Left lung (tissue), 10 donors: ENCODE measurements around the gene MXD4. TPM values are rescaled to one million over a fixed set of nuclear protein-coding genes. Genes with fewer than 3 reads are reported as not detected.

Experiments used
- ATAC-seq: fragments of 200-7000 bp; cut with Tn5 transposase; one replicate; pipeline ENCODE4 v1.9.1; 2020; ENCODE audit warnings: moderate library complexity
- DNase-seq, 4 donors: peaks; one replicate each; pipeline ENCODE4 v3.0.0-alpha.2; 2013 to 2020
- H3K27ac ChIP-seq, 2 donors: fragments of 200-600 bp; sonication (generic) in 1 of 2; one replicate each; pipeline versions ENCODE4 v1.5.0 to v1.8.0; 2020 to 2021
- H3K27me3 ChIP-seq, 2 donors: fragments of 200-600 bp; sonication (generic) in 1 of 2; one replicate each; pipeline versions ENCODE4 v1.5.0 to v1.8.0; 2020 to 2021
- H3K36me3 ChIP-seq, 2 donors: fragments of 200-600 bp; sonication (generic) in 1 of 2; one replicate each; pipeline versions ENCODE4 v1.5.0 to v1.8.0; 2020 to 2021
- H3K4me1 ChIP-seq, 2 donors: fragments of 200-600 bp; one replicate each; pipeline ENCODE4 v1.8.0; 2021
- H3K4me3 ChIP-seq, 2 donors: fragments of 200-600 bp; sonication (generic) in 1 of 2; one replicate each; pipeline versions ENCODE4 v1.5.0 to v1.8.0; 2020 to 2021; ENCODE audit warnings: mild to moderate bottlenecking in 1 of 2
- H3K9me3 ChIP-seq, 2 donors: fragments of 200-600 bp; sonication (generic) in 1 of 2; one replicate each; pipeline versions ENCODE4 v1.5.0 to v1.8.0; 2020 to 2021
- intact Hi-C, 2 donors: fragments of 100-400 bp; cut with DNase I; formaldehyde crosslinking; loops; one replicate each; pipeline versions ENCODE4 v1.11.2 to v1.14.2; 2022
- polyA plus RNA-seq, 6 donors: library from polyadenylated mRNA; unstranded; fragments of 120-200 nt; gene quantifications; one replicate each; pipeline ENCODE4 v1.2.1, GENCODE V29; 2013; ENCODE audit not compliant: insufficient read length in 6 of 6
- total RNA-seq, 2 donors: library from RNA; stranded (reverse); fragmentation: NEBNext Ultra II Directional; extraction: Animal tissue kit (Norgen Biotek cat#: 25700); gene quantifications; one replicate each; pipeline ENCODE4 v1.2.1, GENCODE V29; 2021
- TF ChIP-seq, protein P1 (sequence below), 2 donors: fragments of 200-600 bp; sonication (generic) in 1 of 2; IDR thresholded peaks; one replicate each; pipeline versions ENCODE4 v1.5.0 to v1.8.0; 2021; ENCODE audit warnings: antibody characterized with exemption in 2 of 2
- donor health status: DM: no; HTN: yes; CAD: no.
- donor health status: DM: no; HTN: no; CAD: no.

MXD4 gene
- total and polyA plus RNA-seq, 8 donors, result 52.4 to 113 (median 81.9) TPM

DNA sequence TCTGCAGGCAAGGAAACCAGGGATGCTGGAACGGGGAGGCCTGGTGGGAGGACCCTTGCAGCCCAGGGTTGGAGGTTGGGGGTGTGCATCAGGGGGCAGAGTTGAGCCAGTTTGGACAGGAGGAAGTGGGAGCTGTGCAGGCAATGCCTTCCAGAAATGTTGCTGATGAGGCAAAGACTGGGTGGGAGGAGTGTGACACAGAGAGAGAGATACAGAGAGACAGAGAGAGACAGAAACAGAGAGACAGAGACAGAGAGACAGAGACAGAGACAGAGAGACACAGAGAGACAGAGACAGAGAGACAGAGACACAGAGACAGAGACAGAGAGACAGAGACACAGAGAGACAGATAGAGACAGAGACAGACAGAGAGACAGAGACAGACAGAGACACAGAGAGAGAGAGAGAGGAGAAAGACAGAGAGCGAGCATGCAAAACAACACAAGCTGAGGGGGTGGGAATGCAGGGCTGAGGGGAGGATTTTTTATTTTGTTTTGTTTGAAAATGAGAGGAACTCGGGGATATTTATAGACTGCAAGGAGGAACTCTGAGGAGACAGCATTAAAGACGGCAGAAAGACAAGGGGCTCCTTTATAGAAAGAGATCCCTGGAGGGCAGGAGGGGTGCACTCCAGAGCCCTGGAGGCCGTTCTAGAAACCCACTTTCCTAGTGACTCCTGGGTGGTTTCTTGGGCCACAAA is 18.1 kb downstream of the MXD4 start:
- no peak overlapping the region for H3K4me3 ChIP-seq
- no peaks in the 10 kb centered on the region for H3K27me3 ChIP-seq
- peak; percentile 7 for ATAC-seq
- H3K27ac ChIP-seq, result peak overlapping the region; percentile 40 to 70
- DNase-seq, result peak in 3 of 4 donors; percentile 58 to 69 (median 65)
- no peaks in the 10 kb centered on the region for H3K9me3 ChIP-seq
- intact Hi-C loops, result no loop called here
- H3K36me3 ChIP-seq, result peaks cover 0 to 17% of the 10 kb centered on the region in 2 donors
- TF ChIP-seq, protein P1, sequence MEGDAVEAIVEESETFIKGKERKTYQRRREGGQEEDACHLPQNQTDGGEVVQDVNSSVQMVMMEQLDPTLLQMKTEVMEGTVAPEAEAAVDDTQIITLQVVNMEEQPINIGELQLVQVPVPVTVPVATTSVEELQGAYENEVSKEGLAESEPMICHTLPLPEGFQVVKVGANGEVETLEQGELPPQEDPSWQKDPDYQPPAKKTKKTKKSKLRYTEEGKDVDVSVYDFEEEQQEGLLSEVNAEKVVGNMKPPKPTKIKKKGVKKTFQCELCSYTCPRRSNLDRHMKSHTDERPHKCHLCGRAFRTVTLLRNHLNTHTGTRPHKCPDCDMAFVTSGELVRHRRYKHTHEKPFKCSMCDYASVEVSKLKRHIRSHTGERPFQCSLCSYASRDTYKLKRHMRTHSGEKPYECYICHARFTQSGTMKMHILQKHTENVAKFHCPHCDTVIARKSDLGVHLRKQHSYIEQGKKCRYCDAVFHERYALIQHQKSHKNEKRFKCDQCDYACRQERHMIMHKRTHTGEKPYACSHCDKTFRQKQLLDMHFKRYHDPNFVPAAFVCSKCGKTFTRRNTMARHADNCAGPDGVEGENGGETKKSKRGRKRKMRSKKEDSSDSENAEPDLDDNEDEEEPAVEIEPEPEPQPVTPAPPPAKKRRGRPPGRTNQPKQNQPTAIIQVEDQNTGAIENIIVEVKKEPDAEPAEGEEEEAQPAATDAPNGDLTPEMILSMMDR (IDR thresholded peaks at IDR 0.05), result no peak
- H3K4me1 ChIP-seq, result peaks cover 27 to 53% of the 10 kb centered on the region in 2 donors

DNA sequence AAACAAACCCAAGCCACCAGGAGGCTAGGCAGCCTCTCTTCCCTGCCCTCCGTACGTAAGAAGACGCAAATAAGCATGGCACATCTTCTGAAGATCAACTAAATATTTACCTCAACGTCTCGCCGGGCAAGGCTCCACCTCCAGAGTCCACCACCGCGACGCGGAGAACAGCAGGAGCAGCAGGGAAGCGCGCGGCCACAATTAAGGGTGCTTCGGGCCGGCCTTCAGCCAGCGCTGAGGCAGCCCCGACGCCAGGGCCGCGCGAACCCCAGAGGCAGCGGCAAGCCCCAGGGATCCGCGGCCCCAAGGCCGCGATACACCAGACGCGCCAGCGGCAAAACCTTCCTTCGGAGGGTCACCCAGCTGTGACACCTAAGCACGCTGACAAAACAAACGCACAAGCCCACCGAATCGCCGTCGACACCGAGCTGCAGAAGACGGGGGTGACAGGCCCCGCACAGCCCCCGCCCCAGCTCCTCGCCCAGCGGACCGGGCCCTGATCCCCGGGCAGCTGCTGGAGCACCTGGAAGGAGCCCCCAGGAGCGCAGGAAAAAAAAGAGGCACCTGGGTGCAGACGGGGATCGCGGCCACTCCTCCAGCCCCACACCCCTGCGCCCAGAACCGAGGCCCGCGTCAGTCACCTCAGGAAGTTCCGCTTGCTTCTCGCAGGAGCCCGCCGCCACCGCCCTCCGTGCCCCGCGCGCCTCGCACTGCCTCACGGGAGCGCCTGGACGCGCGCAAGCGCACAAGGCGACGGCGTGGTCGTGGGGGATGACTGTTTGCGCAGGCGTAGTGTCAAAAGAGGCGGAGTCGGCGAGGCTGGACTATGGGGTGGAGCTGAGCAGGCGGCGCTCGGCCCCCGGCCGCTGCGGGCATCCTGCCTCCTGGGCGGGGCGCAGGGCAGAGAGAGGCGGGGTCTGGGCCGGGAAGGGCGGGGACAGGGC is 20.2 kb downstream of the MXD4 start, which contains the start of the genes HAUS3 and POLN:
Gene HAUS3, minus strand, starts transcription at position 712 of the 944 bp plus-strand sequence. CDS start 1,175 bp downstream, outside the sequence.
Gene POLN, minus strand, starts transcription at position 712 of the 944 bp plus-strand sequence. CDS start 12,890 bp downstream, outside the sequence.
- H3K36me3 ChIP-seq, result peaks cover 0 to 1% of the 10 kb centered on the region in 2 donors
- H3K4me1 ChIP-seq, result peaks cover 27 to 73% of the 10 kb centered on the region in 2 donors
- ATAC-seq (peak; percentile 97), DNase-seq (peak; percentile 96 to 100 (median 99))
- no peaks in the 10 kb centered on the region for H3K27me3 ChIP-seq
- no peaks in the 10 kb centered on the region for H3K9me3 ChIP-seq
- intact Hi-C loops, result no loop called here
- peak within 1 kb of the TSS; percentile 60 to 81 for H3K27ac ChIP-seq
- H3K4me3 ChIP-seq, result peak within 1 kb of the TSS; percentile 67 to 79
- TF ChIP-seq, protein P1 (IDR thresholded peaks at IDR 0.05), result no peak

DNA sequence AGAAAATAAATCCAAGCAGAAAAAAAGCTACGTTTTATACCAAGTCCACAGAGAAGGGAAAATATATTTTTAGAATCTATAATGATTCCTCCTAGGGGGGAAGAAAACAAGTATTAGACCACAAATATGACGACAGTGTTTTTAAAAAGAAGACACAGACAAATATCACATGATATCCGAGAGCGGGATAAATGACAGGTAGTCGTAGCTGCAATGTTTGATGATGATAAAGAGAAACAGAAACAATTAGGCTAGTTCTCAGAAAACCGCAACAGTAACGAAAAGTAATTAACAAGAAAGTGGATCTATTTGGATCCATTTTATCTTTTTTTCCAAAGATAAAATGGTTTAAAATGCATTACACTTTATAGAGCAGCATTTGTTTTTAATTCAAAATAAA is 20.9 kb downstream of the MXD4 start:
- DNase-seq, result no peak
- Histone ChIP-seq H3K4me1 (peaks cover 27 to 73% of the 10 kb centered on the region in 2 donors), H3K36me3 (peaks cover 0 to 8% of the 10 kb centered on the region in 2 donors), H3K9me3 (no peaks in the 10 kb centered on the region), H3K27ac (peak overlapping the region; percentile 60 to 81), H3K27me3 (no peaks in the 10 kb centered on the region), H3K4me3 (peak overlapping the region; percentile 67 to 79)
- intact Hi-C loops, result no loop called here
- no peak for ATAC-seq
- TF ChIP-seq, protein P1 (IDR thresholded peaks at IDR 0.05), result no peak

DNA sequence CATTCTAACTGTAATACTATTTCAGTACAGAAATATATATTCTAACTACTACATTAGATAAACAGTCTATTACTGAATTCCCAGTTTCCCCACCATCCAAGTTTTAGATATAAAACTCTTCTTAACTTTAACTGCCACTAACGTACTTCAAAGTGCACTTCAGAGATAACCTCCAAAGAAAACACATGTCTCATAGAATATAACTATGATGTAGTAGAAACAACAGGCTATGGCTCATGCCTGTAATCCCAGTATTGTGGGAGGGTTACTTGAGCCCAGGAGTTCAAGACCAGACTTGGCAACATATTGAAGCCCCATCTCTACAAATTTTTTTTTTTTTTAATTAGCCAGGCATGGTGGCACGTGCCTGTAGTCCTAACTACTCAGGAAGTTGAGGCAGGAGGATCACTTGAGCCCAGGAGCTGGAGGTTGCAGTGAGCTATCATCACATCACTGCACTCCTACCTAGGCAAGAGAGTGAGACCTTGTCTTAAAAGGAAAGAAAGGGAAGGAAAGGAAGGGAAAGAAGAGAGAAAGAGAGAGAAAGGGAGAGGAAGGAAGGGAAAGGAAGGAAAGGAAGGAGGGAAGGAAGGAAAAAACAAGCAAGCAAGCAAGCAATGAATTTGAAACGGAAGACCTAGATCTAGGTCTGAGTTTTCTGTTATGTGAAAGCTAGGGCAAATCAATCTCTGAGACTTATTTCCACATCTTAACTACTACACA is 24.8 kb downstream of the MXD4 start:
- no peak for DNase-seq
- no peak overlapping the region for H3K27ac ChIP-seq
- no peaks in the 10 kb centered on the region for H3K27me3 ChIP-seq
- TF ChIP-seq, protein P1 (IDR thresholded peaks at IDR 0.05), result no peak
- intact Hi-C loops, result no loop called here
- no peaks in the 10 kb centered on the region for H3K9me3 ChIP-seq
- peaks cover 0 to 28% of the 10 kb centered on the region in 2 donors for H3K36me3 ChIP-seq
- H3K4me1 ChIP-seq, result peaks cover 21 to 46% of the 10 kb centered on the region in 2 donors
- H3K4me3 ChIP-seq, result no peak overlapping the region
- no peak for ATAC-seq
